Mesangial cell (primary cell): ENCODE data around the gene CADM3. TPM values are rescaled to one million over a fixed set of nuclear protein-coding genes. Genes with fewer than 3 reads are reported as not detected.

Source experiments
- total RNA-seq: library from RNA; depleted of rRNA; stranded (reverse); fragments of >200 nt; gene quantifications from 2 replicates; pipeline ENCODE4 v1.2.3, GENCODE V29; 2015

CADM3 gene, protein sequence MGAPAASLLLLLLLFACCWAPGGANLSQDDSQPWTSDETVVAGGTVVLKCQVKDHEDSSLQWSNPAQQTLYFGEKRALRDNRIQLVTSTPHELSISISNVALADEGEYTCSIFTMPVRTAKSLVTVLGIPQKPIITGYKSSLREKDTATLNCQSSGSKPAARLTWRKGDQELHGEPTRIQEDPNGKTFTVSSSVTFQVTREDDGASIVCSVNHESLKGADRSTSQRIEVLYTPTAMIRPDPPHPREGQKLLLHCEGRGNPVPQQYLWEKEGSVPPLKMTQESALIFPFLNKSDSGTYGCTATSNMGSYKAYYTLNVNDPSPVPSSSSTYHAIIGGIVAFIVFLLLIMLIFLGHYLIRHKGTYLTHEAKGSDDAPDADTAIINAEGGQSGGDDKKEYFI
- total RNA-seq: not detected in 2 replicates

DNA sequence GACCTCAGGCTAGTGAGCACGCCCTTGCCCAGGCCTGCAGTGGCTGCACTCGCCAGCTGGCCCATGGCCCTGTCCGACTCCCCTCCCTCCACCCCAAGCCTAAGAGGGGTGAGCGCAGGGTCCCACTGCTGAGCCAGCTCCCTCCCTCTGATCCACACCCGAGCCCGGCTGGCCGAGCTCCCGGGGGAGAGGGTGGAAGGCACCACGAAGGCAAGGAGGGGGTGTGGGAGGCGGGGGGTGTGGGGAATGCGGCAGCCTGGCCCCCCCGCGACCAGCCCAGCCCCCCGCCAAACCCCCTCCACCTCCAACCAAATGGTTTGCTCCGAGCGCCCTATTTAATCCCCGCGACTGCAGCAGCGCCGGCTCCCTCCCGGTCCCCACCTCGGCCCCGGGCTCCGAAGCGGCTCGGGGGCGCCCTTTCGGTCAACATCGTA, at the start of gene CADM3:
Gene CADM3 (plus strand): TSS at position 362 of the 434 bp plus-strand sequence. CDS start 151 bp downstream, outside the sequence.

DNA sequence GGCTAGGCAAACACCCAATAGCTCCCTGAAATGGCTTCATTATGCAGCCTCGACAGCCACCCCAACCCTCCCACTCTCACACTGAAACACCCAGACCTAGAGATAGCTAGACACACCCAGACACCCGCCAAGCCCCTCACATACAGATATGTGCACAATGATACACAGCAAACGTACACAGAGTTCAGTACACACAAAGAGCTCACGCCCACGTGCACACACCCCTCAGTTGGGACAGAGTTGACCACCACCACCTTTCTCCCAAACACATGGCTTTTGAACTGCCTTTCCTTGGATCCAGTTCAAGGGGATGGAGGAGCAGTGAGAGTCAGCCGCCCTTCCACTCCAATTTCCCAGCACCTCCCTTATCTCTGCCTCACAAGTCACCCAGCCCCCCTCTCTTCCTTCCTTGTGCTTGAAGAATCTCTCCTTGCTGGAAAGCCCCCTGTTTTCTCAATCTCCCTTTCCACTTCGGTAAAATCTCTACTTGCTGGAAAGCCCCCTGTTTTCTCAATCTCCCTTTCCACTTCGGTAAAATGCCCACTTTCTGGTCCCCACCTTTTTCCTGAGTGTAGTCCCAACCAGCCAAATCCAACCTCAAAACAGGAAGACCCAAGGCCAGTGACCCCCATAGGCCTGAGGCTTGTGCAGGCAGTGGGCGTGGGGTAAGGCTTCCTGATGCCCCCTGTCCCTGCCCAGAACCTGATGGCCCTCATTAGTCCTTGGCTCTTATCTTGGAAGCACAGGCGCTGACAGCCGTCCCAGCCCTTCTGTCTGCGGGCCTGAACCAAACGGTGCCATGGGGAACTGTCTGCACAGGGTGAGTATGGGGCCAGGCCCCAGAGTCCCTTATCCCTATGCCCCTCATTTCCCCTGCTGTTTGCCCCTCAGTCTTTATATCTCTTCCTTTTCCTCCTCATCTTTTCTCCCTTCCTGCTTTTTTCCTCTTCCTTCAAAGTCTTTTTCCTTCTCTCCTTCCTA, 33.0 kb downstream of the CADM3 start, which contains the start of gene ACKR1:
Gene ACKR1 (plus strand): TSS at position 715 of the 981 bp plus-strand sequence. CDS start 85 bp downstream, at position 800.

Other genes starting within 250 kb of the CADM3 start
- gene PYHIN1, start 240.1 kb upstream of the CADM3 start, total RNA-seq: not detected in 2 replicates
- gene IFI16, start 161.7 kb upstream of the CADM3 start, total RNA-seq: 15.8 and 43.5 TPM in 2 replicates
- gene AIM2, start 94.8 kb upstream of the CADM3 start, total RNA-seq: not detected in 2 replicates
- not detected in 2 replicates for gene ACKR1, start 33.3 kb downstream of the CADM3 start, total RNA-seq
- not detected in 2 replicates for gene FCER1A, start 130.7 kb downstream of the CADM3 start, total RNA-seq